Fibroblast of lung (primary cell): Measurements from ENCODE around the gene NPHP1. TPM values are rescaled to one million over a fixed set of nuclear protein-coding genes. Genes with fewer than 3 reads are reported as not detected.

Experiments
- DNase-seq, 2 donors: peaks; one replicate each; pipeline versions ENCODE4 v3.0.0 to v3.0.0-alpha.2; 2010; ENCODE audit warnings: low read depth in 2 of 2
- H2AFZ ChIP-seq: 2 replicates; pipeline ENCODE4 v1.5.1; 2012; ENCODE audit warnings: low read length, control low read depth, inconsistent platforms
- H3K27ac ChIP-seq: 2 replicates; pipeline ENCODE4 v1.5.1; 2011; ENCODE audit warnings: low read length, control low read depth; ENCODE audit not compliant: insufficient read depth
- H3K27me3 ChIP-seq: 2 replicates; pipeline ENCODE4 v1.5.1; 2011; ENCODE audit warnings: mild to moderate bottlenecking, low read length; ENCODE audit not compliant: control insufficient read depth, insufficient read depth
- H3K36me3 ChIP-seq: 2 replicates; pipeline ENCODE4 v1.5.1; 2011; ENCODE audit warnings: low read length; ENCODE audit not compliant: control insufficient read depth, insufficient read depth
- H3K4me1 ChIP-seq: 2 replicates; pipeline ENCODE4 v1.5.1; 2011; ENCODE audit warnings: low read length; ENCODE audit not compliant: control insufficient read depth, insufficient read depth; ENCODE audit errors: extremely low read depth
- H3K4me2 ChIP-seq: 2 replicates; pipeline ENCODE4 v1.5.1; 2011; ENCODE audit warnings: low read length, control low read depth; ENCODE audit not compliant: insufficient read depth; ENCODE audit errors: extremely low read depth
- H3K4me3 ChIP-seq, 4 experiments: fragments of 200-600 bp in 1 of 4; sonication (generic) in 1 of 4; replicated peaks in 1 of 4; 2 replicates each; pipeline ENCODE4 v1.5.1; 2011 to 2016; ENCODE audit warnings: low read length in 4 of 4, low read depth in 3 of 4, mild to moderate bottlenecking in 3 of 4, control low read depth in 2 of 4, inconsistent platforms in 1 of 4, mixed read lengths in 1 of 4; ENCODE audit not compliant: insufficient read depth in 1 of 4; ENCODE audit errors: control extremely low read depth in 1 of 4
- H3K79me2 ChIP-seq: 2 replicates; pipeline ENCODE4 v1.5.1; 2012; ENCODE audit warnings: mild to moderate bottlenecking, low read length, inconsistent platforms; ENCODE audit not compliant: control insufficient read depth, insufficient read depth
- H3K9ac ChIP-seq: 2 replicates; pipeline ENCODE4 v1.5.1; 2011; ENCODE audit warnings: mild to moderate bottlenecking, low read length, control low read depth; ENCODE audit not compliant: insufficient read depth
- H3K9me3 ChIP-seq: 2 replicates; pipeline ENCODE4 v1.5.1; 2012; ENCODE audit warnings: low read depth, low read length; ENCODE audit not compliant: control insufficient read depth, insufficient read depth
- H4K20me1 ChIP-seq: 2 replicates; pipeline ENCODE4 v1.5.1; 2011; ENCODE audit warnings: low read length; ENCODE audit not compliant: control insufficient read depth, insufficient read depth; ENCODE audit errors: extremely low read depth
- CTCF ChIP-seq, 2 donors: IDR thresholded peaks in 1 of 2; conservative IDR thresholded peaks in 1 of 2; 1 replicate in 1 of 2; 2 replicates in 1 of 2; pipeline ENCODE4 v1.5.1; 2011 to 2012; ENCODE audit warnings: low read length in 2 of 2, control low read depth in 1 of 2, inconsistent platforms in 1 of 2, low read depth in 1 of 2, mild to moderate bottlenecking in 1 of 2
- EZH2 ChIP-seq: IDR thresholded peaks from 2 replicates; pipeline ENCODE4 v1.5.1; 2012; ENCODE audit warnings: low read length, control low read depth, mild to moderate bottlenecking; ENCODE audit errors: missing control alignments
- polyA plus RNA-seq, 2 donors: library from polyadenylated mRNA; depleted of rRNA in 1 of 2; stranded (reverse) in 1 of 2; unstranded in 1 of 2; fragments of >200 nt; gene quantifications; 2 replicates each; pipeline ENCODE4 v1.2.1, GENCODE V29; 2011 to 2012; ENCODE audit warnings: missing spikeins in 1 of 2
- total RNA-seq: library from RNA; depleted of rRNA; stranded (reverse); fragments of >200 nt; gene quantifications from 2 replicates; pipeline ENCODE4 v1.2.1, GENCODE V29; 2014

The NPHP1 gene
- total and polyA plus RNA-seq, 2 donors (not counting 1 experiment from before 2014, with no cell fraction given): 5.0 to 5.1 TPM

- TF ChIP-seq EZH2 (no peak), CTCF (conservative IDR thresholded peaks at IDR 0.05 in 1 of 2, IDR thresholded peaks at IDR 0.05 in 1 of 2; ENCODE audit: low read depth in 1 of 2, low read length in 2 of 2) (no peak)
- Histone ChIP-seq H3K9ac (no peak overlapping the region), H3K9me3 (no peaks in the 10 kb centered on the region), H3K4me3 (no peak overlapping the region), H3K4me2 (peak overlapping the region; percentile 71), H4K20me1 (no peaks in the 10 kb centered on the region), H3K36me3 (no peaks in the 10 kb centered on the region), H3K4me1 (peaks cover 34% of the 10 kb centered on the region), H3K27me3 (no peaks in the 10 kb centered on the region), H2AFZ (peak overlapping the region; percentile 26), H3K79me2 (peaks cover 2% of the 10 kb centered on the region), H3K27ac (peak overlapping the region; percentile 65)
- DNase-seq: peak; percentile 58 to 90
Observed at GRCh38 chr2:110105608-110106467, 99.0 kb downstream of the NPHP1 start.

- Histone ChIP-seq H4K20me1 (no peaks in the 10 kb centered on the region), H3K4me3 (no peak overlapping the region), H3K4me1 (peaks cover 35% of the 10 kb centered on the region), H3K9ac (no peak overlapping the region), H3K27me3 (no peaks in the 10 kb centered on the region), H3K4me2 (no peak overlapping the region), H3K36me3 (no peaks in the 10 kb centered on the region), H2AFZ (no peak overlapping the region), H3K27ac (peak overlapping the region; percentile 65), H3K9me3 (no peaks in the 10 kb centered on the region), H3K79me2 (peaks cover 2% of the 10 kb centered on the region)
- DNase-seq: no peak
- TF ChIP-seq EZH2 (no peak), CTCF (conservative IDR thresholded peaks at IDR 0.05 in 1 of 2, IDR thresholded peaks at IDR 0.05 in 1 of 2; ENCODE audit: low read depth in 1 of 2, low read length in 2 of 2) (no peak)
Observed at GRCh38 chr2:110105183-110105582, 99.6 kb downstream of the NPHP1 start.

GRCh38 chr2:110104025-110104771 is 100.6 kb downstream of the NPHP1 start:
- Histone ChIP-seq H3K9ac (no peak overlapping the region), H3K36me3 (no peaks in the 10 kb centered on the region), H4K20me1 (no peaks in the 10 kb centered on the region), H3K27ac (no peak overlapping the region), H2AFZ (no peak overlapping the region), H3K4me1 (peaks cover 35% of the 10 kb centered on the region), H3K4me3 (no peak overlapping the region), H3K79me2 (peaks cover 2% of the 10 kb centered on the region), H3K4me2 (no peak overlapping the region), H3K9me3 (no peaks in the 10 kb centered on the region), H3K27me3 (no peaks in the 10 kb centered on the region)
- TF ChIP-seq EZH2: no peak
- no peak for TF ChIP-seq CTCF (conservative IDR thresholded peaks at IDR 0.05 in 1 of 2, IDR thresholded peaks at IDR 0.05 in 1 of 2; ENCODE audit: low read depth in 1 of 2, low read length in 2 of 2)
- peak in 1 of 2 donors; percentile 91 for DNase-seq
